HG03342 (cell line): Measurements from ENCODE around the gene MTR.

Experiments
- ATAC-seq: cut with Tn5 transposase; IDR thresholded peaks from one replicate; pipeline ENCODE4 v1.9.1; 2021; ENCODE audit warnings: mild to moderate bottlenecking, moderate library complexity; ENCODE audit not compliant: unreplicated experiment

Gene MTR

DNA sequence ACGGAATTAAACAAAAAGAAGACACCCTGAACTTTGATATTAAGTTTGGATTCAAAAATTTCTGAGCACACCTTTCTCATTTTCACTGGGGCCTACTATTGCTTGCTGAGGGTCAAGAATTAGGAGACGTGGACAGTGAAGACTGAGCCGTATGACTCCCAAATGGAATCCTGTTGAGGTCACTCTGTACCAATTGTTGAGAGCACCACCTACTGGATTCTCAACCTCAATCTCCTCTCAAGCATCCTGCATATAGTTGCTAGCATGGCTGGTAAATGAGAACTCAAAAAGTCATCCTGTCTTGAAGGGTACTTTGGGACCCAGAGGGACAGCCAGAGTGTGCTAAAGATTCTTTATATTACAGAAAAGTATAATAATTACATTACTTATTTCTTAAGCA is 20.2 kb upstream of the MTR start:
- no peak for ATAC-seq

GRCh38 chr1:236779312-236779711 is 15.8 kb upstream of the MTR start:
- ATAC-seq, result no peak

DNA sequence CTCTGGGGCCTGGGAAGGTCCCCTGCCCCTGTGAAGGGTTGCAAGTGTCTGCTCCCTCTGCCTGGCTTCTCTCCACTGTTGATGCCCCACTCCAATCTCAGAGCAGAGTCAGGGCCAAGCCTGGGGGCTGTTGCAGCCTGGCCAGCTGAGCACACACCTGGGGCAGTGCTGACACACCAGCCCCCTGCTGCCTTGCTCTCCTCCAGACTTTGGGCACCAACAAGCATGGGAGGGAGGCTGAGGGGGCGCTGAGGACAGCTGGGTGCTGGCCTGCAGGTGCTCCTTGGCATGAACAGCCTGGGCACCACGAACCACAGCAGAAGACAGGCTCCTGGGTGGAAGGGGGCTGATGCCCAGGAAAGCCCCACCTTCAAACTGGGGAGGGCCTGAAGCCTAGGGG is 9.6 kb upstream of the MTR start:
- ATAC-seq, result no peak

- no peak for ATAC-seq
Measured at GRCh38 chr1:236786453-236786852, 8.6 kb upstream of the MTR start.

- no peak for ATAC-seq
Measured at GRCh38 chr1:236794585-236795034, 482 bp upstream of the MTR start.

GRCh38 chr1:236795757-236796667 is 920 bp downstream of the MTR start:
- ATAC-seq, result peak; percentile 22

DNA sequence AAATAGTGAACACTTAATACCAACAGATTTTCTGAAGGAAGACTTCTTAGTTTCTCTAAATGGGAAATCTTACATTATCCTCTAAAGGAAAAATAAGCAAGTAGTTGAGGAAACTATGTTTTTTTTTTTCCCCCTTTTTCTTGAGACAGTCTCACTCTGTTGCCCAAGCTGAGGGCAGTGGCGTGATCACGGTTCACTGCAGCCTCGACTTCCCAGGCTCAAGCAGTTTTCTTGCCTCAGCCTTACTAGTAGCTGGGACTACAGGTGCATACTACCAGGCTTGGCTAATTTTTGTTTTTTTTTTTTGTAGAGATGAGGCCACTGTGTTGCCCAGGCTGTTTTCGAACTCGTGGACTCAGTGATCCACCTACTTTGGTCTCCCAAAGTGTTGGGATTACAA is 3.9 kb downstream of the MTR start:
- ATAC-seq, result no peak

DNA sequence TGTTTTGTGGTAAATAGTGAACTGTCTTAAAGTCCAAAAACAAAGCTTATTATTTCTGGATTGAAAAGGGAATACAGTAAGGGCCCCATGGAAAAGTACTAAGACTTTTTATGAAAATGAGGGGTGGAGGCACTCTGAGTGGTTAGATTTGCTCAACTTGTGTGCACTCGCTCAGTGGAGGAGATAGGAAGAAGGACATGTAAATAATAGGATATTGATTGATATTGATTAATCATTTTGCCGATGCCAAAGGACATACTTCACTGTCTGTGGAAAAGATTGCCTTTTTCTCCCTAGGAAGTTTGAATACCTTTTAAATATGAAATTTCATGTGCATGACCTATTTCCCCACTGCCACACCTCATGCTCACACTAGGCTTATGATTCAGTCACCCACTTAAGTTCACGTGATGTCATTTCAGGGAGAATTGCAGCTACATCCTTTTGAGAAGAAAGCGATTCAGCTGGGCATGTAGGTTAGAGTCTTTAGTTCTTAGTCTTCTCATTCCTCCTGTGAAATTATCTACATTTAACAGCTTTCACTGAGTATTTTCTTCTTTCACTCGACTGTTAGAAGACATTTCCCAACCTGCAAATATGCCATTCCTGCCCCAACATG is 5.0 kb downstream of the MTR start:
- ATAC-seq, result no peak

DNA sequence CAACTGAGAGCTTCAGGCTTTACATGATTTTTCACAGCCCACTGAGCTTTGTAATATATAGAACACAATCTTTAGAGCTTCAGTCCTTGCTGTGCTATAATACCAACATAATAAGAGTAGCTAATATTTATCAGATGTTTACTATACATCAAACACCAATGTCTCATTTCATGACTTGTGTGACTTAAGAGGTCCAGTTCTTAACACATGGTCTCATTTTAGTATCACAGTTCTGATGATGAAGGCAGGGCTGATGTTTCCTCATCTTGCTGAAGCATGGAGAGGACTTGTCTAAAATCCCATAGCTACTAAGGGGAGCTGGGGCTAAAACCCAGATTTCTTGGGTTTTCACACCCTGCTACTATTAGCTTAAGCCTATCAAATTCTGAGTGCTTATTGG is 5.5 kb downstream of the MTR start:
- ATAC-seq, result no peak

- no peak for ATAC-seq
Measured at GRCh38 chr1:236802264-236802663, 7.2 kb downstream of the MTR start.

- ATAC-seq, result no peak
Measured at GRCh38 chr1:236806634-236807033, 11.5 kb downstream of the MTR start.

DNA sequence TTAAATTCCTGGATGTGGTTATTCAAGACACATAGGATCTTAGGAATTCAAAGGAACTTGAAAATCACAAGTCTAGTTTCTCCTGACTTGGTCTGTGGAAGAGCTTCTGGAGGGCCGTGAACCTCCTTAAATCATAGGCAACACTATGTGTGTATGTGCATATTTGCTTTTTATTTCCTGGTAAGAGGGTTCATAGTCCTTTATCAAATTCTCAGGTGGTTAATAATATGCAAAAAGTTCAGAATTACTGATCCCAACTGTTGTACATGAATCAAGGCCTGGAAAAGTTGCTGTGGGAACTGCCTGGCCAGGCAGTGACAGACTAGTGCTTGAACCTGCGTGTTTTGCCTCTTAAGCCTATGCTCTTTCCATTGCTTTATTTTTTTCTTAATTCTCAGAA is 12.9 kb downstream of the MTR start:
- no peak for ATAC-seq

DNA sequence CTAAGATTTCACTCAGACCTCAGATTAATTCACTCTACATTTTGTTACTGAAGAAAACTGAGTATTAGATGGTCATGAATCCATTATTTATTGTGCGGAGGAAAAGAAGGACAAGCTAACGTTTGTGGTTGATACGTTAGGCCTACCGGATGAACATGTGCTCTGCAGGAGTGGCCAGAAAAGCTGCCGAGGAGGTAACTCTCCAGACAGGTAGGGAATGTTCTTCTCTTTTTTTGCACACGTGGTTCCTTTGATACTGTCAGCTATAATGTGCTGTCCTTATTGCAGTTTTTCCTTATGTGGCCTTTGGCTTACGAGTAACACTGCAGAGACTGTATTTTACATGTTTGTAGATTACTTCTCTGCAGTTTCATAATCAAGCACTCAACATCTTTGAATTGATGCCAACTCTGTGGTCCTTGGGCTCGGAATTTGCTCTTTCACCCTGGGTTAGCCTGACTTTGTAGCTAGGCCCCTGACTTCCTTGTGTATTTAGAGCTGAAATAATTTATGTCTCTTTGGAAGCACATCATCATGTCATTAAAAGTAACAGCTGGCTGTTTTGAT is 13.6 kb downstream of the MTR start:
- no peak for ATAC-seq

- ATAC-seq, result no peak
Measured at GRCh38 chr1:236809148-236809547, 14.1 kb downstream of the MTR start.

- ATAC-seq, result no peak
Measured at GRCh38 chr1:236810018-236810417, 14.9 kb downstream of the MTR start.

DNA sequence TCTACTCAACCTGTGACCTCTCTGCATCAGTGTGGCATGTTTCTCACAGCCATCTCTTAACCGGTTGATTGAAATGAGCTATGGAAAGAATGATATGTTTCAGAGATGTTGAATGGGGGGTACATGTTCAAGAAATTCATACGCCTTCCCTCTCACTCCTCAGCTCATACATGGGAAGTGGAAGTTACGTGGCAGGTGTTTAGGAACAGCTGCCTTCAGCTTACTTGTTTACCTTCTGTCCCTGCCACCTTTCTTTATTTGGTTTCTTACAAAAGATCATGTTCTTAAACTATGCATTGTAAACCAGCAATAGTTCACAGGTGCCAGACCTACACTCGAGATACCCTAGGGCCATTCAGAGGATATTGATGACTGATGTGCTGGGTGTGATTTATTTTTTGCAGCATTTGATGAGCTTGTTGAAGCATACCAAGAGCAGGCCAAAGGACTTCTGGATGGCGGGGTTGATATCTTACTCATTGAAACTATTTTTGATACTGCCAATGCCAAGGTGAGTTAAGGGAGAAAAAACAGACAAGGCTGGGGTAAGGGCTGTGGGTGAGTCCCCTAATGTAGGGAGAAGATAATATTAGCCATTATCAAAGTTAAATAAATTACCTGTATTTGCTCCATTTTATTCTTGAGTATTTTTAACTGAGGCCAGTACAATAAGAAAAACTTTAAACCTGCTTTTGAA is 17.4 kb downstream of the MTR start:
- no peak for ATAC-seq

- ATAC-seq, result no peak
Measured at GRCh38 chr1:236815941-236816340, 20.8 kb downstream of the MTR start.

DNA sequence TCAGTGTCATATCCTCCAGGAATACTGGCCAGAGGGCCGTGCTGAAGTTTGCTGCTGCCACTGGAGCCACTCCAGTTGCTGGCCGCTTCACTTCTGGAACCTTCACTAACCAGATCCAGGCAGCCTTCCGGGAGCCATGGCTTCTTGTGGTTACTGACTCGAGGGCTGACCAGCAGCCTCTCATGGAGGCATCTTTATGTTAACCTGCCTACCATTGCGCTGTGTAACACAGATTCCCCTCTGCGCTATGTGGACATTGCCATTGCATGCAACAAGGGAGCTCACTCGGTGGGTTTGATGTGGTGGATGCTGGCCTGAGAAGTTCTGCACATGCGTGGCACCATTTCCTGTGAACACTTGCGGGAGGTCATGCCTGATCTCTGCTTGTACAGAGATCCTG is 24.8 kb downstream of the MTR start:
- ATAC-seq, result no peak

DNA sequence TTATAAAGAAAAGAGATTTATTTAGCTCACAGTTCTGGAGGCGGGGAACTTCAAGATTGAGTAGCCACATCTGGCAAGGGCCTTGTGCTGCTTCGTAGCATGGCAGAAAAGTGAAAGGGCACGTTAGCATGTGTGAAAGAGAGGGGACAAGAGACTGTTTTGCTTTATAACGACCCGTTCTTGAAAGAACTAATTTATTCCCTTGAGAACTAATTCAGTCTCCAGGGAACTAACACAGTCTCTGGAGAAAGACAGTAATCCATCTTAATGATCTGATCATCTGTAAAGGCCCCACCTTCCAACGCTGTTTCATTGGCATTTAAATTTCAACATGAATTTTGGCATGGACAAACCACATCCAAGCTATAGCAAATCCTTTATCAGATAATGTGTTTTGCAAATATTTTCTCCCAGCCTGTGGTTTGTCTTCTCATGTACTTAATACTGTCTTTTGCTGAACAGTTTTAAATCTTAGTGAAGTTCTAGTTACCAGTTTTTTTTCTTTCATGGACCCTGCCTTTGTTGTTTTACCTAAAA is 26.1 kb downstream of the MTR start:
- no peak for ATAC-seq

DNA sequence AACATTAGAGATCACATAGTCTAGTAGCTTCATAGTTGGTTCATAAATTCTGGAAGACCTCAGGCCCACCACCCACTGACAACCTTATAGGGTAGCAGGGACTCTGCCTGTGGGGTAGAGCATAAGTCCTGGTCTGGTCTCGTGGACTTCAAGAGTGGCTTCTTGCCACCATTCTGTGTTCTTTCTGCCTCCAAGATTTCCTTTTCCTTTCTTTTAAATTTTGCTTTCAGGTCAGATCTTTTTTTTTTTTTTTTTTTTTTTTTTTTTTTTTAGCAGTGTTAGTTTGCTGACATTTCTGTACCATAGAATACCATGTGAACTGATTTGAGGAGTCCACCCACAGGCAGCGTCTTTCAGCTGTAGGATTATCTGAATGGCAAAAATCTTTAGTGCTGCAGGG is 28.5 kb downstream of the MTR start:
- ATAC-seq, result no peak

- no peak for ATAC-seq
Measured at GRCh38 chr1:236829085-236829484, 34.0 kb downstream of the MTR start.
